LNCaP clone FGC (cell line): ENCODE measurements around the gene TCF7L1.
"Not testable (repeated sequence)": the region's sequence is repeated elsewhere in the genome, so short reads cannot be mapped to it uniquely, and the experiment has no call there.

Experiments
- DNase-seq: peaks from one replicate; pipeline ENCODE4 v3.0.0-alpha.2; 2011; ENCODE audit warnings: low read depth
- H3K4me3 ChIP-seq: 2 replicates; pipeline ENCODE4 v1.5.1; 2011; ENCODE audit warnings: mild to moderate bottlenecking, low read depth, low read length, control low read depth
- TF ChIP-seq, protein P1 (sequence below): IDR thresholded peaks from 2 replicates; pipeline ENCODE4 v1.5.1; 2012; ENCODE audit warnings: mild to moderate bottlenecking; ENCODE audit not compliant: control insufficient read depth, insufficient read depth; ENCODE audit errors: extremely low read depth

Gene TCF7L1

GRCh38 chr2:85334928-85335327 is 201.7 kb downstream of the TCF7L1 start:
- no peak overlapping the region for H3K4me3 ChIP-seq
- no peak for DNase-seq
- TF ChIP-seq, protein P1, sequence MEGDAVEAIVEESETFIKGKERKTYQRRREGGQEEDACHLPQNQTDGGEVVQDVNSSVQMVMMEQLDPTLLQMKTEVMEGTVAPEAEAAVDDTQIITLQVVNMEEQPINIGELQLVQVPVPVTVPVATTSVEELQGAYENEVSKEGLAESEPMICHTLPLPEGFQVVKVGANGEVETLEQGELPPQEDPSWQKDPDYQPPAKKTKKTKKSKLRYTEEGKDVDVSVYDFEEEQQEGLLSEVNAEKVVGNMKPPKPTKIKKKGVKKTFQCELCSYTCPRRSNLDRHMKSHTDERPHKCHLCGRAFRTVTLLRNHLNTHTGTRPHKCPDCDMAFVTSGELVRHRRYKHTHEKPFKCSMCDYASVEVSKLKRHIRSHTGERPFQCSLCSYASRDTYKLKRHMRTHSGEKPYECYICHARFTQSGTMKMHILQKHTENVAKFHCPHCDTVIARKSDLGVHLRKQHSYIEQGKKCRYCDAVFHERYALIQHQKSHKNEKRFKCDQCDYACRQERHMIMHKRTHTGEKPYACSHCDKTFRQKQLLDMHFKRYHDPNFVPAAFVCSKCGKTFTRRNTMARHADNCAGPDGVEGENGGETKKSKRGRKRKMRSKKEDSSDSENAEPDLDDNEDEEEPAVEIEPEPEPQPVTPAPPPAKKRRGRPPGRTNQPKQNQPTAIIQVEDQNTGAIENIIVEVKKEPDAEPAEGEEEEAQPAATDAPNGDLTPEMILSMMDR, result no peak

DNA sequence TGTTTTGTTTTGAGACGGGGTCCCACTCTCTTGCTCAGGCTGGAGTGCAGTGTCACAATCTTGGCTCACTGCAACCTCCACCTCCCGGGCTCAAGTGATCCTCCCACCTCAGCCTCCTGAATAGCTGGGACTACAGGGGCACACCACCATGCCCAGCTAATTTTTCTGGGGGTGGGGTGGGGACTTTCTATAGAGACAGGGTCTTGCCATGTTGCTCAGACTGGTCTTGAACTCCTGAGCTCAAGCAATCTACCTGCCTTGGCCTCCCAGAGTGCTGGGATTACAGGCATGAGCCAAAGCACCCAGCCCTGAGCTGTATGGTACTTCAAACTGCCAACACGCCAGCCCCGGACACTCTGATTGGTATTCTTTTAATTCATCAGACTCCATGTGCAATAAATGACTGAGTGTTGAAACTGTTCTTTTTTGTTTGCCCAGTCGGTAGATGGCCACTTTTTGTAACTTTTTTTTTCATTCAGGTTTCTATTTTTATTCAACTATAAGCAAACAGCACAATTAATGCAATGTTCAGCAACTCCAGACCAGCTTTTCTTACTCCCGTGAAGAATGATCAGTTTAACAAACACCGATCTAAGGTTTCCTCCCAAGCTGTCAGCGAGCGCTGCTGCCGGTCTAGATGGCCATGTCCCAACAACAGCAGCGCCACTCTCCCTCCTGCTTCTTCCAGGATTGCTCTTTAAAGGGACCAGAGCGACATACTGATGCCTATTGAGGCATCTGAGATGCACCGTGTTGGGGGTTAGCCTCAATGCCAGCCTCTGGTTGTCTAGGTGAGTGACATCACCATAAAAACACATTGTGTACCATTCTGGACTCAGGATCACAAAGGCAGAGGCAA is 207.1 kb downstream of the TCF7L1 start:
- DNase-seq, result peak; percentile 91
- TF ChIP-seq, protein P1, result no peak
- peak overlapping the region; percentile 23 for H3K4me3 ChIP-seq

GRCh38 chr2:85341269-85342029 is 208.3 kb downstream of the TCF7L1 start:
- H3K4me3 ChIP-seq, result no peak overlapping the region
- DNase-seq, result no peak
- TF ChIP-seq, protein P1, result no peak

DNA sequence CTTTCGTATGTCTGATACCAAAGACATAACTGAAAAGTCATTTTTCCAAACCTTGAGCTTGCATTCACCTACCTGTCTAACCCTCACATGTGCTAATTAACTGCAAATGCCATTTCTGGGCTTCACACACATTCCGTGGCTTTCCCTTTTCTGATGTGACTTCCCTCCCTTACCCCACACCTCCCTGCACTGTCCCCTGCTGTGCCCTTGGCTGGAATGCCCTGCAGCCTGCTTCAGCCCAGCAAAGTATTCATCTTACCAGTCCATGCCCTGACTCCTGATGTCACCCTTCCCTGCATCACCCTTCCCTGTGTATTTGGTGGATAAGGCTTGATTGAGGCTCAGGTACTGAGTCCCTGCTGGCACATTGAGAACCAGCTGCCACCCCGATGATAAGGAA is 209.0 kb downstream of the TCF7L1 start:
- TF ChIP-seq, protein P1, result no peak
- H3K4me3 ChIP-seq, result no peak overlapping the region
- no peak for DNase-seq

GRCh38 chr2:85343207-85343895 is 210.2 kb downstream of the TCF7L1 start:
- not testable (repeated sequence) for H3K4me3 ChIP-seq, DNase-seq

- DNase-seq, result no peak
- no peak overlapping the region for H3K4me3 ChIP-seq
- TF ChIP-seq, protein P1, result no peak
Observed at GRCh38 chr2:85344356-85344954, 211.3 kb downstream of the TCF7L1 start.

DNA sequence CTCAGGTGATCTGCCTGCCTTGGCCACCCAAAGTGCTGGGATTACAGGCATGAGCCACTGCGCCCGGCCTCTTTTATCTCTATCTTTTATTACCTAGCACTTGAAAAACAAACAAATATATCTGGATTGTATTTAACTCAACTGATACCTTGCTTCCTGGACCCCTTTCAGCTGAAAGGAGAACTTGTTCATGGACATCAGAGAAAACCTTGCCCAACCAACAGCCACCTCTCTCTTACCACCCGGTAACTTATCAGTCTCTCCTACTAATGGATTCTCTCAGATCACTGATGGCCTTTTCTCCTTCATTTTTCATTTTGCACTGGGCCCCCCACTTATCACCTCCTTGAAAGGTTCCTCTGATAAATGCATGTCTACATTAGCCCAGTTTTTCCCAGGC is 214.4 kb downstream of the TCF7L1 start:
- H3K4me3 ChIP-seq, result no peak overlapping the region
- TF ChIP-seq, protein P1, result no peak
- no peak for DNase-seq
